Activated CD4-positive, alpha-beta T cell treated with anti-CD3 and anti-CD28 coated beads, Interleukin-2, amount 10 ng/mL, durations not matched to agents 7 days and 5 days (primary cell): ENCODE results near the gene LRBA. TPM values are rescaled to one million over a fixed set of nuclear protein-coding genes. Genes with fewer than 3 reads are reported as not detected.

Experiments
- CTCF ChIA-PET: fragments of 350-600 bp; sonication (Branson Sonifier 250); formaldehyde crosslinking; loops from one replicate; lab custom pipeline; 2021; ENCODE audit warnings: antibody characterized with exemption; lab: Charles Lee
- POLR2A ChIA-PET: fragments of 350-600 bp; sonication (Branson Sonifier 250); formaldehyde crosslinking; loops from one replicate; lab custom pipeline; 2021; ENCODE audit warnings: antibody characterized with exemption; lab: Charles Lee
- DNase-seq: peaks from one replicate; pipeline ENCODE4 v3.0.0-alpha.2; 2020
- H3K27ac Mint-ChIP-seq: one replicate; pipeline ENCODE4 v1.8.0; 2021; ENCODE audit warnings: mild to moderate bottlenecking, moderate library complexity, mixed read lengths
- H3K27me3 Mint-ChIP-seq: one replicate; pipeline ENCODE4 v1.8.0; 2021; ENCODE audit warnings: mixed read lengths
- H3K36me3 Mint-ChIP-seq: one replicate; pipeline ENCODE4 v1.8.0; 2021; ENCODE audit warnings: low read depth, mixed read lengths
- H3K4me1 Mint-ChIP-seq: one replicate; pipeline ENCODE4 v1.8.0; 2021; ENCODE audit warnings: mixed read lengths
- H3K4me3 Mint-ChIP-seq: one replicate; pipeline ENCODE4 v1.8.0; 2021; ENCODE audit warnings: mild to moderate bottlenecking, moderate library complexity, mixed read lengths
- H3K9me3 Mint-ChIP-seq: one replicate; pipeline ENCODE4 v1.8.0; 2021; ENCODE audit warnings: mixed read lengths
- total RNA-seq, 2 experiments: library from RNA; stranded (reverse); gene quantifications; one replicate each; pipeline ENCODE4 v1.2.3, GENCODE V29; 2021

LRBA gene
- total RNA-seq, 2 experiments from 2014 or later: 44.7 to 49.6 TPM

GRCh38 chr4:150625033-150625432 lies 390.1 kb downstream of the LRBA start:
- no peak for DNase-seq
- Mint-ChIP-seq H3K4me3 (no peak overlapping the region), H3K27ac (no peak overlapping the region), H3K9me3 (peaks cover 6% of the 10 kb centered on the region), H3K4me1 (no peaks in the 10 kb centered on the region), H3K27me3 (no peaks in the 10 kb centered on the region), H3K36me3 (peaks cover 12% of the 10 kb centered on the region)
- CTCF ChIA-PET: no interaction called here
- POLR2A ChIA-PET: no interaction called here

GRCh38 chr4:150624055-150624454 lies 391.0 kb downstream of the LRBA start:
- ChIA-PET CTCF (no interaction called here), POLR2A (no interaction called here)
- H3K4me3 Mint-ChIP-seq: no peak overlapping the region
- H3K27me3 Mint-ChIP-seq: no peaks in the 10 kb centered on the region
- DNase-seq: no peak
- H3K27ac Mint-ChIP-seq: no peak overlapping the region
- H3K4me1 Mint-ChIP-seq: peaks cover 2% of the 10 kb centered on the region
- H3K9me3 Mint-ChIP-seq: peaks cover 6% of the 10 kb centered on the region
- H3K36me3 Mint-ChIP-seq: peaks cover 12% of the 10 kb centered on the region

GRCh38 chr4:150619042-150619441 lies 396.0 kb downstream of the LRBA start:
- POLR2A ChIA-PET: no interaction called here
- H3K4me3 Mint-ChIP-seq: no peak overlapping the region
- CTCF ChIA-PET: no interaction called here

GRCh38 chr4:150609131-150609530 lies 406.0 kb downstream of the LRBA start:
- Mint-ChIP-seq H3K36me3 (no peaks in the 10 kb centered on the region), H3K27ac (no peak overlapping the region), H3K27me3 (no peaks in the 10 kb centered on the region), H3K9me3 (no peaks in the 10 kb centered on the region), H3K4me1 (no peaks in the 10 kb centered on the region), H3K4me3 (no peak overlapping the region)
- ChIA-PET POLR2A (no interaction called here), CTCF (interaction anchor here (0.5 kb wide), 1 partner anchor 400 kb away, joined by 3 read pairs; no protein-coding TSS in a partner anchor)
- DNase-seq: no peak

More at GRCh38 chr4:150619042-150619441, 396.0 kb downstream of the LRBA start:
- H3K9me3 Mint-ChIP-seq: peaks cover 6% of the 10 kb centered on the region
- no peaks in the 10 kb centered on the region for H3K27me3 Mint-ChIP-seq
- H3K4me1 Mint-ChIP-seq: peaks cover 3% of the 10 kb centered on the region
- no peak for DNase-seq
- H3K27ac Mint-ChIP-seq: no peak overlapping the region
- peaks cover 17% of the 10 kb centered on the region for H3K36me3 Mint-ChIP-seq

- peaks cover 11% of the 10 kb centered on the region for H3K36me3 Mint-ChIP-seq
- no peak overlapping the region for H3K4me3 Mint-ChIP-seq
- no peak for DNase-seq
- H3K27me3 Mint-ChIP-seq: no peaks in the 10 kb centered on the region
- H3K27ac Mint-ChIP-seq: no peak overlapping the region
- no peaks in the 10 kb centered on the region for H3K9me3 Mint-ChIP-seq
- POLR2A ChIA-PET: no interaction called here
- CTCF ChIA-PET: interaction anchor here (1.2 kb wide), 1 partner anchor 32 kb away, joined by 3 read pairs; no protein-coding TSS in a partner anchor
- H3K4me1 Mint-ChIP-seq: no peaks in the 10 kb centered on the region
Measured at GRCh38 chr4:150600812-150601445, 414.2 kb downstream of the LRBA start.

- H3K4me1 Mint-ChIP-seq: no peaks in the 10 kb centered on the region
- H3K4me3 Mint-ChIP-seq: no peak overlapping the region
- H3K9me3 Mint-ChIP-seq: no peaks in the 10 kb centered on the region
- ChIA-PET CTCF (no interaction called here), POLR2A (no interaction called here)
- no peak overlapping the region for H3K27ac Mint-ChIP-seq
- H3K36me3 Mint-ChIP-seq: peaks cover 11% of the 10 kb centered on the region
- DNase-seq: no peak
- H3K27me3 Mint-ChIP-seq: no peaks in the 10 kb centered on the region
Measured at GRCh38 chr4:150599547-150599946, 415.5 kb downstream of the LRBA start.

- H3K27ac Mint-ChIP-seq: no peak overlapping the region
- H3K9me3 Mint-ChIP-seq: no peaks in the 10 kb centered on the region
- DNase-seq: no peak
- H3K27me3 Mint-ChIP-seq: no peaks in the 10 kb centered on the region
- H3K4me3 Mint-ChIP-seq: no peak overlapping the region
- H3K4me1 Mint-ChIP-seq: no peaks in the 10 kb centered on the region
- CTCF ChIA-PET: no interaction called here
- peaks cover 11% of the 10 kb centered on the region for H3K36me3 Mint-ChIP-seq
- POLR2A ChIA-PET: no interaction called here
Measured at GRCh38 chr4:150598909-150599308, 416.2 kb downstream of the LRBA start.

- H3K4me1 Mint-ChIP-seq: no peaks in the 10 kb centered on the region
- DNase-seq: no peak
Measured at GRCh38 chr4:150593996-150594395, 421.1 kb downstream of the LRBA start.

GRCh38 chr4:150591904-150592303 lies 423.2 kb downstream of the LRBA start:
- no peaks in the 10 kb centered on the region for H3K27me3 Mint-ChIP-seq
- no peak overlapping the region for H3K4me3 Mint-ChIP-seq
- no peaks in the 10 kb centered on the region for H3K4me1 Mint-ChIP-seq
- H3K9me3 Mint-ChIP-seq: no peaks in the 10 kb centered on the region
- DNase-seq: no peak
- ChIA-PET POLR2A (no interaction called here), CTCF (interaction anchor here (2.0 kb wide), 1 partner anchor 40 kb away, joined by 4 read pairs; no protein-coding TSS in a partner anchor)
- no peak overlapping the region for H3K27ac Mint-ChIP-seq
- peaks cover 5% of the 10 kb centered on the region for H3K36me3 Mint-ChIP-seq

More at GRCh38 chr4:150593996-150594395, 421.1 kb downstream of the LRBA start:
- Mint-ChIP-seq H3K27ac (no peak overlapping the region), H3K27me3 (no peaks in the 10 kb centered on the region), H3K36me3 (peaks cover 9% of the 10 kb centered on the region), H3K4me3 (no peak overlapping the region), H3K9me3 (no peaks in the 10 kb centered on the region)
- ChIA-PET POLR2A (no interaction called here), CTCF (no interaction called here)

- Mint-ChIP-seq H3K27me3 (no peaks in the 10 kb centered on the region), H3K36me3 (peaks cover 5% of the 10 kb centered on the region), H3K4me1 (no peaks in the 10 kb centered on the region), H3K9me3 (no peaks in the 10 kb centered on the region), H3K27ac (no peak overlapping the region), H3K4me3 (no peak overlapping the region)
- no peak for DNase-seq
- ChIA-PET CTCF (interaction anchor here (2.0 kb wide), 1 partner anchor 41 kb away, joined by 4 read pairs; no protein-coding TSS in a partner anchor), POLR2A (no interaction called here)
Measured at GRCh38 chr4:150591406-150591805, 423.7 kb downstream of the LRBA start.

- POLR2A ChIA-PET: no interaction called here
- Mint-ChIP-seq H3K4me1 (no peaks in the 10 kb centered on the region), H3K9me3 (no peaks in the 10 kb centered on the region), H3K4me3 (no peak overlapping the region), H3K36me3 (peaks cover 5% of the 10 kb centered on the region), H3K27ac (no peak overlapping the region), H3K27me3 (no peaks in the 10 kb centered on the region)
- CTCF ChIA-PET: no interaction called here
- no peak for DNase-seq
Measured at GRCh38 chr4:150590631-150591030, 424.5 kb downstream of the LRBA start.

GRCh38 chr4:150589157-150589556 lies 425.9 kb downstream of the LRBA start:
- Mint-ChIP-seq H3K4me1 (no peaks in the 10 kb centered on the region), H3K9me3 (no peaks in the 10 kb centered on the region), H3K36me3 (peaks cover 10% of the 10 kb centered on the region), H3K27ac (no peak overlapping the region), H3K27me3 (no peaks in the 10 kb centered on the region), H3K4me3 (no peak overlapping the region)
- DNase-seq: no peak
- CTCF ChIA-PET: interaction anchor here (0.7 kb wide), 1 partner anchor 482 kb away, joined by 3 read pairs; no protein-coding TSS in a partner anchor
- POLR2A ChIA-PET: no interaction called here

GRCh38 chr4:150588316-150588715 lies 426.8 kb downstream of the LRBA start:
- ChIA-PET POLR2A (no interaction called here), CTCF (no interaction called here)
- no peak overlapping the region for H3K4me3 Mint-ChIP-seq
- H3K36me3 Mint-ChIP-seq: peaks cover 18% of the 10 kb centered on the region
- peaks cover 3% of the 10 kb centered on the region for H3K9me3 Mint-ChIP-seq
- DNase-seq: no peak
- H3K27me3 Mint-ChIP-seq: no peaks in the 10 kb centered on the region
- no peak overlapping the region for H3K27ac Mint-ChIP-seq
- H3K4me1 Mint-ChIP-seq: no peaks in the 10 kb centered on the region
